BJ (cell line): ENCODE data around the gene SPCS3. TPM values are rescaled to one million over a fixed set of nuclear protein-coding genes. Genes with fewer than 3 reads are reported as not detected.

Experiments used
- CTCF ChIA-PET: fragments of 350-600 bp; formaldehyde crosslinking; extraction: SDS; loops from one replicate; lab custom pipeline; 2021; ENCODE audit warnings: antibody characterized with exemption, inconsistent platforms; lab: Yijun Ruan, JAX
- POLR2A ChIA-PET: fragments of 300-600 bp; sonication (Branson Sonifier 250); formaldehyde crosslinking; extraction: SDS; loops from one replicate; lab custom pipeline; 2021; ENCODE audit warnings: antibody characterized with exemption; lab: Charles Lee
- DNase-seq: peaks from one replicate; pipeline ENCODE4 v3.0.0-alpha.2; 2011; ENCODE audit warnings: low read depth
- H3K27me3 ChIP-seq: 2 replicates; pipeline ENCODE4 v1.6.0; 2011; ENCODE audit warnings: low read length; ENCODE audit not compliant: control insufficient read depth, insufficient read depth
- H3K36me3 ChIP-seq: 2 replicates; pipeline ENCODE4 v1.5.1; 2011; ENCODE audit warnings: low read length; ENCODE audit not compliant: control insufficient read depth, insufficient read depth
- H3K4me3 ChIP-seq: 2 replicates; pipeline ENCODE4 v1.5.1; 2011; ENCODE audit warnings: low read depth, mild to moderate bottlenecking, control low read depth, low read length
- polyA plus RNA-seq: library from polyadenylated mRNA; depleted of rRNA; stranded (reverse); fragments of >200 nt; gene quantifications from 2 replicates; pipeline ENCODE4 v1.2.3, GENCODE V29; 2011
- TF ChIP-seq, protein P1 (sequence below): IDR thresholded peaks from 2 replicates; pipeline ENCODE4 v1.5.1; 2011; ENCODE audit warnings: low read depth, mild to moderate bottlenecking, control low read depth, inconsistent platforms, low read length, moderate library complexity; ENCODE audit not compliant: insufficient read depth

The SPCS3 gene
- polyA plus RNA-seq, 1 experiment: 55.3 TPM

DNA sequence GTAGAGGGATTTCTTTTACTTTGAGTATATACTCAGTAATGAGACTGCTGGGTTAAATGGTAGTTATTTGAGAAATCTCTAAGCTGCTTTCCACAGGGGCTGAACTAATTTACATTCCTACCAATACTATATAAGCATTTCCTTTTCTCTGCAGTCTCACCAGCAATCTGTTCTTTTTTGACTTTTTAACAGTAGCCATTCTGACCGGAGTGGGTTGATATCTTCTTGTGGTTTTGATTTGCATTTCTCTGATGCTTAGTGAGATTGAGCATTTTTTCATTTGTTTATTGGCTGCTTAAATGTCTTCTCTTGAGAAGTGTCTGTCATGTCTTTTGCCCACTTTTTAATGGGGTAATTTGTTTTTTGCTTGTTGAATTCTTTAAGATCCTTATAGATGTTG is 43.3 kb downstream of the SPCS3 start:
- CTCF ChIA-PET: no interaction called here
- DNase-seq: no peak
- POLR2A ChIA-PET: no interaction called here

DNA sequence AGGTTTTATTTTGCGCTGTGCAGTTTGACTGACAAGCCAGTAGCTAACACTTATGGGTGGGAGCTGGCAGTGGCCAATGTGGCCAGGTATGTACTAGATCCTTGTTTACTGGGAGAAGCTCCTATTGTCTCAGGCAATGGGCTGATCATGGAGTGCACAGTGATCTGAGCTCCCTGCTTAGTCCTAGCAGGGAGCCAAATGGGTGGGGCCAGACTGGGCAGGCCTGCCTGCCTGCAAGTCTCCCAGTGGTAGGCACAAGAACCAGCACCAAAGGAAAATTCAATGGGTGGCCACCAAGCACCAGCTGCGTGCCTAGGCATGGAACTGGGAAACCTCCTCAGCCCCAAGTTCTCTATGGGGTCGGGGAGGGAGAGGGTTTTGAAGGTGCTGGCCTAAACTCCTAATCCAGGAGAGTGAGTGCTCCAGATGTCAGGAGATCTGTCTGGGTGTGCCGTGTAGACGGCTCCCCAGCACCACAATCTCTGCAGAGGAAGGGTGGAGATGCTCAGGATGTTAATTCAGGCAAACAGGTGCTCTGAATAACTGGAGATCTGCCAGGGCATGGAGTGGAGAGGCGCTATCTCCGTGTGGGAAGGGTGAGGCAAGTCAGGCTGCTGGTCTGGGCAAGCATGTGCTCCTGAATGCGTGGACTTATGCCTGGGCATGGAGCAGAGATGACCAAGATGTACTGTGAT is 48.2 kb downstream of the SPCS3 start:
- H3K4me3 ChIP-seq: no peak overlapping the region
- H3K36me3 ChIP-seq: no peaks in the 10 kb centered on the region
- ChIA-PET CTCF (interaction anchor here (0.6 kb wide), 1 partner anchor 145 kb away, joined by 3 read pairs; no protein-coding TSS in a partner anchor), POLR2A (no interaction called here)
- DNase-seq: no peak
- H3K27me3 ChIP-seq: no peaks in the 10 kb centered on the region
- TF ChIP-seq, protein P1, sequence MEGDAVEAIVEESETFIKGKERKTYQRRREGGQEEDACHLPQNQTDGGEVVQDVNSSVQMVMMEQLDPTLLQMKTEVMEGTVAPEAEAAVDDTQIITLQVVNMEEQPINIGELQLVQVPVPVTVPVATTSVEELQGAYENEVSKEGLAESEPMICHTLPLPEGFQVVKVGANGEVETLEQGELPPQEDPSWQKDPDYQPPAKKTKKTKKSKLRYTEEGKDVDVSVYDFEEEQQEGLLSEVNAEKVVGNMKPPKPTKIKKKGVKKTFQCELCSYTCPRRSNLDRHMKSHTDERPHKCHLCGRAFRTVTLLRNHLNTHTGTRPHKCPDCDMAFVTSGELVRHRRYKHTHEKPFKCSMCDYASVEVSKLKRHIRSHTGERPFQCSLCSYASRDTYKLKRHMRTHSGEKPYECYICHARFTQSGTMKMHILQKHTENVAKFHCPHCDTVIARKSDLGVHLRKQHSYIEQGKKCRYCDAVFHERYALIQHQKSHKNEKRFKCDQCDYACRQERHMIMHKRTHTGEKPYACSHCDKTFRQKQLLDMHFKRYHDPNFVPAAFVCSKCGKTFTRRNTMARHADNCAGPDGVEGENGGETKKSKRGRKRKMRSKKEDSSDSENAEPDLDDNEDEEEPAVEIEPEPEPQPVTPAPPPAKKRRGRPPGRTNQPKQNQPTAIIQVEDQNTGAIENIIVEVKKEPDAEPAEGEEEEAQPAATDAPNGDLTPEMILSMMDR: no peak

More for the DNA sequence above, 43.3 kb downstream of the SPCS3 start:
- H3K4me3 ChIP-seq: no peak overlapping the region
- no peaks in the 10 kb centered on the region for H3K27me3 ChIP-seq
- H3K36me3 ChIP-seq: no peaks in the 10 kb centered on the region
- TF ChIP-seq, protein P1: no peak

DNA sequence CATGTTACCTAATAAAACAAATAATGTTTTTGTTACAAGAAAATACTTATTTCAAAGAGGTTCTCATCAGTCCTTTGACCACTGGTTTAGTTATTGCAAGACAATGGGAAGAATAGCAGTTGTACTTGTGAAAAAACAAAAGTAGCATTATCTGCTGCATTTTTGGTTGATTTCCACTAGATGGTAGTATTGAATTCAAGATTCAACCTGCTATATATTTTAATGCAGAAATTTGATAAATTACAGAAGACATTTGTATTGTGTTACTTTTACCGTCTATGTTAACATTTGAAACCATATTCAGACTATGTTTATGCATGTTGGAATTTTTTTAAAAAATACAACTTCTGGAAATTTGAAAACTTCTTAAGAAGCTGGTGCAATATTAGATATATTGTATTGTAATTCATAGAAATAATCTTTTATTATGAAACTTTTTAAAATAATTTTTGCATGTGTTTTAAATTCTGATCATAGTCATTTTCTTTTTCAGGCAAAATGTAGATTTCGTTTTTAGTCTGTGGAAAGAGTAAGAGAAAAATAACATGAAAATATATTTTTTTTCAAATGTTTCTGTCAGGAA is 56.4 kb downstream of the SPCS3 start:
- DNase-seq: no peak
- CTCF ChIA-PET: interaction anchor here (0.6 to 5.9 kb wide), 7 partner anchors 54 to 671 kb away, joined by 3 to 28 read pairs (median 3); no protein-coding TSS in a partner anchor

GRCh38 chr4:176377780-176378179 is 58.0 kb downstream of the SPCS3 start:
- Histone ChIP-seq H3K27me3 (no peaks in the 10 kb centered on the region), H3K36me3 (no peaks in the 10 kb centered on the region), H3K4me3 (no peak overlapping the region)
- no peak for DNase-seq
- ChIA-PET POLR2A (no interaction called here), CTCF (interaction anchor here (0.6 to 5.9 kb wide), 20 partner anchors 9 to 1158 kb away, joined by 3 to 28 read pairs (median 3); no protein-coding TSS in a partner anchor)
- TF ChIP-seq, protein P1: peak; percentile 48

More for the DNA sequence above, 56.4 kb downstream of the SPCS3 start:
- Histone ChIP-seq H3K4me3 (no peak overlapping the region), H3K27me3 (no peaks in the 10 kb centered on the region), H3K36me3 (no peaks in the 10 kb centered on the region)
- POLR2A ChIA-PET: no interaction called here
- TF ChIP-seq, protein P1: peak; percentile 54
